ENCODE results near the gene GDNF.
"Not testable (repeated sequence)": the region's sequence is repeated elsewhere in the genome, so short reads cannot be mapped to it uniquely, and the experiment has no call there.

GDNF gene

DNA sequence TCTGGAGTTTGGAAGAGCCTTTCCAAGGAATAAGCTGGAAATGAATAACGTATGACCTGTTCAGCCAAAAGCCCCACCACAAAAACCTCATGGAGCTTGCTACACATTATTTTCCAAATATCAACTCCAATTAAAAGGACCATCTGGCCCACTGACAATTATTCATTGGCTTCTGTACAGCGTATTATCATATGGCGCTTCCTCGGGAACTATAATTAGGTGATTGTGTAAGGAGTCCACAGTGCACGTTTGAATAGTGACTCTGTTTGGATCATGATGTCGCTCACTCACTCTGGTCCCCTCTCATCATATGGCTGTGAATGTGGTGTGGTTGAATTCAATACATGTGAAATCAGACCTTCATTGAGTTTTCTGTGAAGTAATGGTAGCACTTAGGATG lies 52.1 kb downstream of the GDNF start:
- CTCF ChIA-PET = no interaction called here

DNA sequence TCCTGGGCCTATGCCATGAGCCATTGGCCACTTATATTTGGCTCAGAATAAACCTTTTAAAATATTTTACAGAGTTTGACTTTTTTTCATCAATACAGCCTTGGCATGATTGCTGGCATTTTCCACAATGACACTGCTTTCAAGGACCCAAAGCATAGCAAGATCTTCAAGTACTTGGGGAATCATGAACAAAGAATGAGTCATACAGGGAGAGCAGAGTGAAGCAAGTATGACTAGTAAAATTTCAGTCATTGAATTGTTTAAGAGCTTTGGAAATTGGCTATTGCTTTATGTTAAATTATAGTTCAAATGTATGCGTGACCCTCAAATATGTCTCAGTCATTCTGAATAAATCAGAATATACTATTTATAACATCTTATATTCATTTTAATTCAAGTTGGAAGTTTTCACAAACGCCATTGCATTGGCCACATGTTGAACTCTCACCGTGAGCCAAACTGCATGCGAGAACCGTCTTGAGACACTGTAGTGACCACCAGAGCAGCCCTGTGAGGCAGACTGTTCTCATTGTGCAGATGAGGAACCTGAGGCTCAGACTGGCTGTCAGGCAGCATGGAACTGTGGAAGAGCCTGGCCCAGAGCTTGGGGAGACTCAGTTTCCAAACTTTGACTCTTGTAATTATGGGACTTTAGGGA lies 52.9 kb downstream of the GDNF start:
- POLR2A ChIA-PET = no interaction called here
- DNase-seq (ENCODE audit: extremely low spot score) = no peak
- CTCF ChIA-PET = interaction anchor here (0.6 kb wide), 1 partner anchor 22 kb away, joined by 3 read pairs; no protein-coding TSS in a partner anchor
- TF ChIP-seq BHLHE40 (IDR thresholded peaks at IDR 0.05; ENCODE audit: borderline replicate concordance) = no peak
- no peak for TF ChIP-seq FOXM1 (IDR thresholded peaks at IDR 0.05; ENCODE audit: borderline replicate concordance)
- no peak for TF ChIP-seq SP1 (IDR thresholded peaks at IDR 0.05)
- no peak for TF ChIP-seq L3MBTL2 (conservative IDR thresholded peaks at IDR 0.05)
- no peak for TF ChIP-seq ELF4 (IDR thresholded peaks at IDR 0.05)
- TF ChIP-seq TARDBP (IDR thresholded peaks at IDR 0.05) = no peak
- no peak for TF ChIP-seq LEF1 (IDR thresholded peaks at IDR 0.05; ENCODE audit: borderline replicate concordance)
- TF ChIP-seq NFRKB (IDR thresholded peaks at IDR 0.05) = no peak
- TF ChIP-seq, protein P1, sequence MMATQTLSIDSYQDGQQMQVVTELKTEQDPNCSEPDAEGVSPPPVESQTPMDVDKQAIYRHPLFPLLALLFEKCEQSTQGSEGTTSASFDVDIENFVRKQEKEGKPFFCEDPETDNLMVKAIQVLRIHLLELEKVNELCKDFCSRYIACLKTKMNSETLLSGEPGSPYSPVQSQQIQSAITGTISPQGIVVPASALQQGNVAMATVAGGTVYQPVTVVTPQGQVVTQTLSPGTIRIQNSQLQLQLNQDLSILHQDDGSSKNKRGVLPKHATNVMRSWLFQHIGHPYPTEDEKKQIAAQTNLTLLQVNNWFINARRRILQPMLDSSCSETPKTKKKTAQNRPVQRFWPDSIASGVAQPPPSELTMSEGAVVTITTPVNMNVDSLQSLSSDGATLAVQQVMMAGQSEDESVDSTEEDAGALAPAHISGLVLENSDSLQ (IDR thresholded peaks at IDR 0.05) = no peak
- no peak for TF ChIP-seq HDGF (IDR thresholded peaks at IDR 0.05; ENCODE audit: borderline replicate concordance)
- no peak for TF ChIP-seq SUZ12 (IDR thresholded peaks at IDR 0.05)
- TF ChIP-seq FOXA1 (IDR thresholded peaks at IDR 0.05) = no peak
- no peak for TF ChIP-seq ARNT (IDR thresholded peaks at IDR 0.05)

More for the DNA sequence above, 52.1 kb downstream of the GDNF start:
- TF ChIP-seq CTBP1 (IDR thresholded peaks at IDR 0.05; ENCODE audit: borderline replicate concordance) = no peak
- TF ChIP-seq ELF4 (IDR thresholded peaks at IDR 0.05) = no peak
- TF ChIP-seq, protein P1 (IDR thresholded peaks at IDR 0.05) = no peak
- TF ChIP-seq L3MBTL2 (conservative IDR thresholded peaks at IDR 0.05) = no peak
- DNase-seq (ENCODE audit: extremely low spot score) = no peak
- POLR2A ChIA-PET = no interaction called here

DNA sequence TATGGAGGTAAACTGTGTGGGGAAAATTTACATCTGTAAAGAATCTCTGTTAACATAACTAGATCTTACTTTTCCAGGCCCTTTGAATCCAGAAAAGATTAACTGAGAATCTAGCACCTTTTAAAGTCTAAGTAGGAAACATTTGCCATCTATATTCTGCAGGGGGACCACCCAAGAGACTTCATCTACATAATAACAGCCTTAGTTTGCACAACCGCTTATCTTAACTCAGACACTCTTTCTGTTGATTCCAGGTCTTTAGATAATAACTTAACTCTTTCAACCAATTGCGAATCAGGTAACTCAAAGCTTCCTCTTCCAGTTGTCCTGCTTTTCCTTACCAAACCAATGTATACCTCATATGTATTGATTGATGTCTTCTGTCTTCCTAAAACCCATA lies 53.4 kb downstream of the GDNF start:
- no peak for DNase-seq (ENCODE audit: extremely low spot score)
- POLR2A ChIA-PET = no interaction called here
- TF ChIP-seq LEF1 (IDR thresholded peaks at IDR 0.05; ENCODE audit: borderline replicate concordance) = no peak
- TF ChIP-seq SP1 (IDR thresholded peaks at IDR 0.05) = no peak
- no peak for TF ChIP-seq FOXK2 (IDR thresholded peaks at IDR 0.05)
- TF ChIP-seq FOXA1 (IDR thresholded peaks at IDR 0.05) = no peak
- no peak for TF ChIP-seq HDGF (IDR thresholded peaks at IDR 0.05; ENCODE audit: borderline replicate concordance)
- no peak for TF ChIP-seq L3MBTL2 (conservative IDR thresholded peaks at IDR 0.05)
- TF ChIP-seq ELF4 (IDR thresholded peaks at IDR 0.05) = no peak
- TF ChIP-seq FOXM1 (IDR thresholded peaks at IDR 0.05; ENCODE audit: borderline replicate concordance) = no peak
- no peak for TF ChIP-seq NFRKB (IDR thresholded peaks at IDR 0.05)
- TF ChIP-seq CTBP1 (IDR thresholded peaks at IDR 0.05; ENCODE audit: borderline replicate concordance) = no peak
- no peak for TF ChIP-seq ARNT (IDR thresholded peaks at IDR 0.05)
- TF ChIP-seq ZNF384 (IDR thresholded peaks at IDR 0.05) = no peak
- TF ChIP-seq, protein P1 (IDR thresholded peaks at IDR 0.05) = no peak
- TF ChIP-seq BHLHE40 (IDR thresholded peaks at IDR 0.05; ENCODE audit: borderline replicate concordance) = no peak
- CTCF ChIA-PET = interaction anchor here (0.6 kb wide), 1 partner anchor 22 kb away, joined by 3 read pairs; no protein-coding TSS in a partner anchor

DNA sequence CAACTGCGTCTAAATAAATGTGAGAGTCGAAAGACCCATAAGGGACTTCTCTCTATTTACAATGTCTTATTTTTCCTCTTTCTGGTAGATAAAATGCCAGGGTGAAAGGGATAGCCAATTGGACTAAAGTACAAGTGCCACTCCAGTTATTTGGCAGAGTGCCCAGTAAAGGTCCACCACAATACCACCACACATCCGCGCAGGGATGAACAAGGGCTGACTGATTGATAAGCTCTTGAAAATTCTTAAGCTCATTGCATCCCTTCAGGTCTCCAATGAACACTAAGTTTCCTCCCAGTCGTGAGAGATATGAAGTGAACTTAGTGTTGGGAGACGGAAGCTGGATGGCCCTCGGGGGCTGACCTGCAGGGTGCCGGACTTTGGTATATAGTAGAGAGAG lies 58.4 kb downstream of the GDNF start:
- POLR2A ChIA-PET; DNase-seq (ENCODE audit: extremely low spot score): not testable (repeated sequence)
- CTCF ChIA-PET = interaction anchor here (0.6 kb wide), 1 partner anchor 424 kb away, joined by 3 read pairs; no protein-coding TSS in a partner anchor

DNA sequence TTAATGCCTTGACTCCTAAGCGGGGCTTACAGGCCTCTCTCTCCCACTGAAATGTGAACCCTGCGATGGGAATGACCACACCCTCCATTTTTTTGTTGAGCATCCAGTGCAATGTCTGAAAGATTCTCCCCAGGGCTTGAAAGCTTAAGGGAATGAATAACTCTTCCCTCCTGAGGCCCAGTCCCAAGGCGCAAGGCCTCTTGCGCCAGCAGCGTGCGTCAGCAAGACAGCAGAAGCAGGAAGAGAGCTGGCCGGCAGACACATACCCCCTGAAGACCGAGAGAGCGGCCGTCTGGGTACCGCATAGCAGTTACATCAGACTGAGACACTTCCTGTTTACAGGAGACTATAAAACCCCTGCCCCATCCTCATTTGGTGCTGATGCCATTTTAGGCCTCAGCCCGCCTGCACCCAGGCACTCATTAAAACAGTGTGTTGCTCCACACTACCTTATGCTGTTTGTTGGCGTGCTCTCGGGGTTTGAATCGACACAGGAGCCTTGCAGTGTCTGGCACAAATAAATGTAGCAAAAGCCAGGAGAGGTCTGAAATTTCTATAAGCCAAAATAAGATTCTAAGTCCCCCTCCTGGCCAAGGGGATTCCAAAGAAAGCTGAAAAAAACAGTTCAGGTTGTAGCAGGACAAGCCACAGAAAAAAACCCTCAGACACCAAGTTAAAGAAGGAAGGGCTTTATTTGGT lies 62.3 kb downstream of the GDNF start:
- TF ChIP-seq L3MBTL2 (conservative IDR thresholded peaks at IDR 0.05) (no peak), NFRKB (IDR thresholded peaks at IDR 0.05) (no peak), FOXM1 (IDR thresholded peaks at IDR 0.05; ENCODE audit: borderline replicate concordance) (no peak)
- ChIA-PET POLR2A (no interaction called here), CTCF (no interaction called here)
- DNase-seq (ENCODE audit: extremely low spot score) = no peak

DNA sequence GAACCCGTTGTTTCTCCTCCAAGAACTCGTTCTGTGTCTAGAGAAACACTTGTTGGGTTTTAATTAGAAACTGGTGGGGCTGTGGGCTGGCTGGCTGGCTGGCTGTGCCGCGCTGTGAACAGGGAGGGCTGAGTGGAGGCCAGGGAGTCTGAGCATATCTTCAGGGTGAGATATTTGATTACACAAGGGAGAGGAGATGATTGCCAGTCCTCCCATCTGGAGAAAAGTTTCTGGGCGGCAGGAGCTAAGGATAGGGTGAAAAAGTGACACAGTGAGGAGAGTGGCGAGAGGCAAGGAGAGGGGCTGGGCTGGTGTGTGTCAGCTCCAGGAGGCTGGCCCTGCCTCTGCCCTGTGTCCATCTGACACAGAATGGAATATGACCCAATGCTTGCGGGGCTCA lies 63.0 kb downstream of the GDNF start:
- ChIA-PET CTCF (interaction anchor here (1.4 kb wide), 1 partner anchor 416 kb away, joined by 3 read pairs; no protein-coding TSS in a partner anchor), POLR2A (no interaction called here)
- TF ChIP-seq ARNT (IDR thresholded peaks at IDR 0.05) (no peak), FOXA1 (IDR thresholded peaks at IDR 0.05) (no peak), HDGF (IDR thresholded peaks at IDR 0.05; ENCODE audit: borderline replicate concordance) (no peak), FOXM1 (IDR thresholded peaks at IDR 0.05; ENCODE audit: borderline replicate concordance) (no peak), ZNF384 (IDR thresholded peaks at IDR 0.05) (no peak)
- TF ChIP-seq, protein P1 (IDR thresholded peaks at IDR 0.05) = no peak
- DNase-seq (ENCODE audit: extremely low spot score) = no peak
